Measurements from ENCODE around the gene ZBTB7A.

ZBTB7A gene

DNA sequence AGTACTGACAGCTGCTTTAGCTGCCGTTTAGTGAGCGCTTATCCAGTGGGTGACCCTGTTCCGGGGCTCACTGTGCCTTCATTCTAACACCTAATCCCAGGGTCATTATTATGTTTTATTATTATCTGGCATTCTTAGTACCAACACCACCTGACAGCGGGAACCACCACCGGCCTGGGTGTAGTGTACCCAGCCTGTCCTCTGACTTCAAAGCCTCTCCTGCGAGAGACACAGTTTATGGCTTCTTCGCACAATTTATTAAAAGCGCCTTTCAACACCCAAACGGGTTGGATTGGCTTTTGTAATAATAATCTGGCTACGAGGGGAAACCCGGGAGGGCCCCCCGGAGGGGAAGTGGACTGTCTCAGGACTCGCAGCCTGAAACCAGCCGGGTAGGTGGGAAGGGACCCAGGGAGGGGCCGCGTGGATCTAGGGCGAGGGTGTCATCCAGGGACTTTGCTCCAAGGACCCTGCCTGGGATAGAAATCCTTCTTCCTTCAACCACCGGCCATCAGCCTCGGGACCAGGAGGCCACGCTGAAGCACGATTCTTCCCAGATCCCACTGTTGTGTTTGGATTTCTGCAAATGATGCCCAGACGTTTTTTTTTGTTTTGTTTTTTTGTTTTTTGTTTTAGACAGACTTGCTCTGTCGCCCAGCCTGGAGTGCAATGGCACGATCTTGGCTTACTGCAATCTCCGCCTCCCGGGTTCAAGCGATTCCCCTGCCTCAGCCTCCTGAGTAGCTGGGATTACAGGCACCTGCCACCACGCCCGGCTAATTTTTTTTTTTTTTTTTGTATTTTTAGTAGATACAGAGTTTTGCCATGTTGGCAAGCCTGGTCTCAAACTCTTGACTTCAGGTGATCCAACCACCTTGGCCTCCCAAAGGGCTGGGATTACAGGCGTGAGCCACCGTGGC is 1.6 kb upstream of the ZBTB7A start:
- DNase-seq (ENCODE audit: low read depth), result no peak

DNA sequence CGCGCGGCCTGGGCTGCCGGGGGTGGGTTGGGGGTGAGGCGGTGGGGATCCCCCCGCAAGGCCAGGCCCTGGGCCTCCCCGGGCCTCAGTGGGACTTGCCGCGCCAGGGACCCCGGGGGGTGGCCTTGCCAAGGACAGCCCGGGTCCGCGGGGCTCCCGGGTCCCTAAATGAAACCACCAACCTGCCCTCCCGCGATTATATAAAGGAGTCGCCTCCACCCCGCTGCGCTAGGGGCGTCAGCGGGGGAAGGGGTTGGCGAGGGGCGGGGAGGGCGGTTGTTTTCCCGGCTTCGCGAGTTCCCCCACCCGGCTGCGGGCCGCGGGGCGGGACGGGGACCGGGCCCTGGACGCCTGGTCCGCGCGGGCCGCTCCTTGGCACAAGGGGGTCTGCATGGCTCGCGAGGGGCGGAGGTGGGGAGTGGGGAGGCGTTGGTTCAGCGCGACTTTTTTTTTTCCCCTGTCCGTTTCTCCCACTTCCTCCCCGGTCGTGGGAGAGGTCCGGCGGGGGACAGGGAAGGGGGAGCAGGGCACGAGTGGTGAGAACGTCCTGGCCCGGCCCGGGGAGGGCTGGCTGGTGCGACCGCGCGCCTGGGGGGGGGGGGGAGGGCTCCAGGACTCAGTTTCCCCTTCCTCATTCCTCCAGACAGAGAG is 822 bp upstream of the ZBTB7A start:
- no peak for DNase-seq (ENCODE audit: low read depth)

- DNase-seq (ENCODE audit: low read depth), result peak; percentile 53
These were observed 508 bp downstream of the ZBTB7A start for GRCh38 chr19:4066176-4066606.

GRCh38 chr19:4065430-4066175 is 1.1 kb downstream of the ZBTB7A start:
- DNase-seq (ENCODE audit: low read depth), result peak; percentile 96

GRCh38 chr19:4064496-4065260 is 2.0 kb downstream of the ZBTB7A start:
- no peak for DNase-seq (ENCODE audit: low read depth)

DNA sequence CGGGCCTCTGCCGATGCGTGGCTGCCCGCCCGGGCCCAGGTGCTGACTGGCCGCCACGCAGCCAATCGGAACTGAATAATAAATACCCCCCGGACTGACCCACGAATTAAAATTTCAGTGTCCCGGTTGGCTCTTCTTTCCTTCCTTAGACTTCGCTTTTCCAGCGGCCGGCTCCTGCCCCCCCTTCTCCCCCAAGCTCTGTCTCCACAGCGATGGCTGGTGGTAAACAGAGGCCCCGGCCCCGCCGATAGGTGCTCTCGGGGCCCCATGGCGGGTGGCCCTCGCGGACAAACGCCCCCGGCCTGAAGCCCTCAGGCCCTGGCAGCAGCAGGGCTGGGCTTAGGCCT is 2.6 kb downstream of the ZBTB7A start:
- no peak for DNase-seq (ENCODE audit: low read depth)

GRCh38 chr19:4063369-4064148 is 3.1 kb downstream of the ZBTB7A start:
- no peak for DNase-seq (ENCODE audit: low read depth)

DNA sequence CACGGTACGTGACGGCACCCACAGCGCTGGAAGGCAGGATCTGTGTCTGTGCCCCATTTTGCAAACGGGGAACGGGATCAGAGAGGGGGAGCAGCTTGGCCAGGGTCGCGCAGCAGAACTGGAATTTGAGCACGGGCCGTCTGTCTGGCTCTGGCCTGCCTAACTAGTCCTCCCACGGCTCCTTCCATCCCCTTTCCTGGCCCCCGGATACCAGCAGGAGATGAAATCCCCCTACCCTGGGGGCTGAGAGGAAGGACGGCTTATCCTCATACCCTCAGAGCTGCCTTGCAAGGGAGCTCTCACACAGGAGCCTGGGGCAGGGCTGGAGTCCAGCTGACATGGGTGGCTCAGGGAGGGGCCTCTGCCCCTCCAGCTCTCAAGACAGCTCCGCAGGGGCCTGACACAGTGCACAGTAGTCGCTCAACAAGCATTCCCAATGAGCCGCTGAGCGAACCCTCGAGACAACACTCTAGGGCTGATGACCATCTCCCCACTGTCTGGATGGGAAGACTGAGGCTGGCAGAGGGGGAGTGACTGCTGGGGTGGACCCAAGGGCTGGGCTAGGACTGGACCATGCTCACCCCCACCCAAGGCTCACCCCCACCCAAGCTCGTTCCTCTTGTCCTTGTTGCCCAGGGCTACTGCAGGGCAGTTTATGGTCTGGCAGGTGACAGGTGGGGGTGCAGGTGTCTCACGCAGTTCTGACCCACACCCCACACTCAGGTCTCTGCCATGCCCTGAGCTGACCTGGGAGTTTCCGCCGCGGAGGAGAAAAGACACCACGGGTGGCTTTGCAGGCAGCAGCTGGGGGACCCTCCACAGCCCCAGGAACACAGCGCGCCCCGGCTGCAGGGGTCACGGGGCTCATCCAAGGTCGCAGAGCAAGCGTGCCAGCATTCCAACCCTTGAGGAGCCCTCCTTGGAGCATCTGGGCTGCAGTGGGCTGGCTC is 4.0 kb downstream of the ZBTB7A start:
- DNase-seq (ENCODE audit: low read depth), result no peak

GRCh38 chr19:4061683-4062418 is 4.8 kb downstream of the ZBTB7A start:
- no peak for DNase-seq (ENCODE audit: low read depth)

DNA sequence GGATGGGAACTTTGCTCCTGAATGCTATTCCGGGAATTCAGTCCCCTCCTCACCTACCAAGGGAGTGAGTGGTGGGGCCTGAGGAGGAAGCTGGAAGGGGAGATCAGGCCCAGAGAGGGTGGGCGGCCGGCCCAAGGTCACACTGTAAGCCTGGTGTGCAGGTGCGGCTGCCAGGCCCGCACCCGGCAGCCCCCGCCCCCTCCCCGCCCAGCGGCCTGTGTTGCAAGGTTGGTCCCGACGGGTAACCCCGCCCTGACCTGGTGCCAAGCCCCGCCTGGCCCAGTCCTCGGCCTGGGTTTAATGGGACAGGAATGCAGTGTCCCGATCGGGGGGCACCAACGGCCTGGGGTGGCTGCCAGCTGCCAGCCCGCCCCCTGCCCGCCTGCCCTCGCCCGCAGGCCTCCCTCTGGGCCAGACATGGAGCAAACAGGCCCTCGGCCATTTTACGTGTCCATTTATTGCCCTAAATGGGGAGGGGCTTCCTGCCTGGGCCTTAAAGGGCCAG is 5.5 kb downstream of the ZBTB7A start:
- no peak for DNase-seq (ENCODE audit: low read depth)

DNA sequence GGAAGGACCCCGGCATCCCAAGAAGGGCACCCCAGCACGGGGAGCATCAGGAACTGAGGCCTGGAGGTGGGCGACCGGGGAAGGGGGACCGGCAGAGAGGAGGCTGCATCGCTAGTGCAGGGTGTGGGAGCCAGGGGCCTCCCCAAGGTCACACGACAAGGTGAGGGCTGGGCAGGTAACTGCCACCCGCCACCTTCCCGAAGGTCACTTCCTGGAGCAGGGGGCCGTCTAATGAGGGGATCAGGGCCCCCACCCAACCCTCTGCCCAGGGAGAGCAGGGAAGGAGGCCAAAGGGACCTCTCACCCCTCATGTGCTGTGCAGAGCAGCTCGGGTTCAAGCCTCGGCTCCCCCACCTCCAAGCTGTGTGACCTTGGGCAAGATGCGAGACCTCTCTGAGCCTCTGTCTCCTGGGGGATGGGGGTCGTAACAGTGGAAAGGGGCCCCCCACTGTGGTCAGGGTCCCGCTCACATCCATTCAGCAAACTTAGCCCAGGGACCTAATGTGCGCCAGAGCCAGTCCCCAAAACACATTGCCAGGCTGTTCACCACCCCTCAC is 6.0 kb downstream of the ZBTB7A start:
- no peak for DNase-seq (ENCODE audit: low read depth)

DNA sequence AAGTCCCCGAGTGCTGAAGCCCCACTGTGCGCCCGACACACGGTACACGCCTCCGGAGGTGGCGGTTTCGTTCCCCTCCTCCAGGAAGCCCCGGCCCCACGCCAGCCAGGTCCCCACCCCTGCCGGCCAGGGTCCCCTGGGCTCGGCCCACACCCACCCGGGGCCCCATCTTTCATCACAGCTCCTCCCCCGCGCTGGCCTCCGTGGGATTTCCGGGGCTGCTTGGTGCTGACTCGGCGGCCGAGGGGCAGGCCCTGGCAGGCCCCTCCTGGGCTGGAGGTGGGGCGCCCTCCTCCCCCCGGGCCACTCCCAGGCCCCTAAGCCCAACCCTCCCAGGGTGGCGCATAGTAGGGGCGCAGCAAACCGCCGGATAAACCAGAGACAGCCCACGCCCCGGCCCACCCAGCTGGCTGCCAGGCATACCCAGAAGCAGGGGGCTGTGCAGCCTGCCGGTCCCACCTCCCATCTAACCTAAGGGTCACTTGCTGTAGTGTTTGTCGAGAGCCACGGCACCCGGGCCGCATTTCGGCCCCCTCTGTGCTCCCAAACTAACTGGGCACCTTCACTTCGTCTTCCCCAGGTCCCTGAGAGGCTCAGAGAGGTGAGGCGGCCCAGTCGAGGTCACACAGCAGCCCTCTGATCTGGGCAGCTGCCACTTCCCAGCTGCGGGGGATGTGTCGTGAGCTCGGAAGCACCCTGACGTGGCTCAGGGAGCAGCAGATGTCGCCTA is 6.6 kb downstream of the ZBTB7A start:
- DNase-seq (ENCODE audit: low read depth), result peak; percentile 28

GRCh38 chr19:4059453-4059871 is 7.2 kb downstream of the ZBTB7A start:
- no peak for DNase-seq (ENCODE audit: low read depth)

DNA sequence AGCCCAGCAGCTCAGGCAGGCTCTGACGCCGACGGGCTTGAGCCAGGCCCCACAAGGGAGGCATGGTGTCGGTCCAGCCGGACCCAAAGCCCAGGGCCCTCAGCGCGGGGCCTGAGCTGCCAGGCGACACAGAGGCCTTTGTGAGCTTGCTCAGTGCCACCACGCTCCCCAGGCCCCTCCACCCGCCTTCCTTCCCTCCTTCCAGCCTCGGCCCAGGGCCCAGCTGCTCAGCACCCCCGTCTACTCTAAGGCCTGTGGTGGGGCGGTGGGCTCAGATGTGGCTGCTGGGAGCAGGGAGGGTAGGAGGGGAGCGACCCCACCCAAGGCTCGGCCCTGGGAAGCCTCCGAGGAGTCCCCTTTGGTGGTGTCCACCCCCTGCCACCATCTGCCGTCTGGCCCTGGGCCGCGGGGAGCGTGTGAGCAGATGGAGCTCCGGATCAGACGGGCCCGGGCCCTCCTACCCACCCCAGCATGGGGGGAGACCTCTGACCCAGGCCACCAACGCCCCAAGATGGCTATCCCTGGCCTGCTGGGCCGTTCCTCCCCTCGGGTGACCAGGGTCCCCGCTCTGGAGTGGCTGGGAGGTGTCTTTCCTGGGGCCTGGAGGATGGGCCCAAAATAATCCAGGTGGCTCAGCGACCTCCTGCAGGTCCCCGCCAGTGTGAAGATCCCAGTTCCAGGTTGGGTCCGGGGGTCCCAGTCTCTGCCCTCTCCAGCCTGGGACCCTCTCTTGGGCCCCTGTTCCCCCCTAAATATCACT is 7.8 kb downstream of the ZBTB7A start:
- DNase-seq (ENCODE audit: low read depth), result no peak

DNA sequence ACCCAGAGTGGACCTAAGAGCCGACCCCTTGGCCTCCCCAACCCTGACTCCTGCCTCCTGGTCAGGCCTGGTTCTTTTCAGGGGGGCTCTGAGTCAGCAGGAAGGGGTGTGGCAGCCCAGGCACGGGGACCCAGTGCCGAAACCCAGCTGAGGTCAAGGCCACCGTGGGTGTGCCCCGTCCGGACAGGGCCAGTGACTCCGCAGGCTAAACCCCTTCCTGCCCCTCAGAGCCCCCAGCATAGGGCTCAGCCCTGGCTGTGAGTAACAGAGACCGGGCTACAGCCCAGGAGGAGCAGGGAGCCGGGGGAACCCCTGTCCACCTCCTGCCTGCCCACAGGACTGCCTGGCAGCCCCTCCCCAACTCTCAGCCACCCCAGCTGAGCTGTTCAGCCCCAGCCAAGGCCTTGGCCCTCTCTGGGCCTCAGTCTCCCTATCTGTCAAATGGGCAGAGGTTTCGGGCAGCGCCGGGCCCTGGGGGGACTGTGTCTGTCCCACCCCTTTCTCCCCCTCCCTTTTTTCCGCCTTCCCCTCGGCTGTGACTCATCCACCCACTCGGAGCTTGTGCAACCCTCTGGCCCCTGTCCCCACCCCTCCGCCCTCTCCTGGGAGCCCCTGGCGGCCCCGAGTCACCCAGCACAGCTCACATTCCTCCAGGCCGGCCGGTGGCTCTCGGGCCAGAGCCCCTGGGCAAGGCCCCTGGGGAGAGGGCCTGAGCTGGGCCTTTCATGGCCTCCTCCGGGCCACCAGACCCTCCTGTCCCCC is 8.6 kb downstream of the ZBTB7A start:
- peak; percentile 52 for DNase-seq (ENCODE audit: low read depth)

DNA sequence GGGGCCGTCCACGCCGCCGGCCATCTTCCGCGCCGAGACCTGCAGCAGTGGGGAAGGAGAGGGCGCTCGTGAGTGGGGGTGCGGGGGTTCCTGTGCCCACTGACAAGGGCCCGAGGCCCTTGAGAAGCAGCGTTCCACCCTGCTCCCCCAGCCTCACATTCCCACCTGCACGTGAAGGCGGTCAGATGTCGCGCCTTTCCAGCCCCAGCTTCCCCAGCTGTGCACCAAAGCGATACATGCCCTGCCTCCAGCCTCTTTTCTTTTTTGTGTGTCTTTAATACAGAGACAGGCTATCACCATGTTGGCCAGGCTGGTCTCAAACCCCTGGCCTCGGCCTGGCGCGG is 11.5 kb downstream of the ZBTB7A start:
- no peak for DNase-seq (ENCODE audit: low read depth)
